HG03521 (cell line): Measurements from ENCODE around the gene EFCAB3.
A peak's percentile ranks its signal among the peaks of the same experiment; 100 is the strongest.
"Not testable (repeated sequence)": the region's sequence is repeated elsewhere in the genome, so short reads cannot be mapped to it uniquely, and the experiment has no call there.

ENCODE experiments used
- ATAC-seq: cut with Tn5 transposase; IDR thresholded peaks from one replicate; pipeline ENCODE4 v1.9.1; 2021; ENCODE audit warnings: mild to moderate bottlenecking, moderate library complexity; ENCODE audit not compliant: unreplicated experiment

The EFCAB3 gene

GRCh38 chr17:62380253-62380652 lies at the start of gene EFCAB3:
TSS of gene EFCAB3 (plus strand) at chr17:62380553. CDS start at chr17:62382980, 2,427 bp downstream.
- no peak for ATAC-seq

GRCh38 chr17:62336527-62336926 lies 43.8 kb upstream of the EFCAB3 start:
- ATAC-seq = no peak

GRCh38 chr17:62343764-62344270 lies 36.5 kb upstream of the EFCAB3 start:
- no peak for ATAC-seq

- no peak for ATAC-seq
Observed at GRCh38 chr17:62351176-62351575, 29.2 kb upstream of the EFCAB3 start.

- no peak for ATAC-seq
Observed at GRCh38 chr17:62366191-62366590, 14.2 kb upstream of the EFCAB3 start.

- no peak for ATAC-seq
Observed at GRCh38 chr17:62381561-62381960, 1.2 kb downstream of the EFCAB3 start.

GRCh38 chr17:62388856-62389255 lies 8.5 kb downstream of the EFCAB3 start:
- no peak for ATAC-seq

GRCh38 chr17:62392908-62393307 lies 12.6 kb downstream of the EFCAB3 start:
- ATAC-seq = no peak

GRCh38 chr17:62398891-62399290 lies 18.5 kb downstream of the EFCAB3 start:
- no peak for ATAC-seq

GRCh38 chr17:62405451-62405850 lies 25.1 kb downstream of the EFCAB3 start:
- no peak for ATAC-seq

- not testable (repeated sequence) for ATAC-seq
Observed at GRCh38 chr17:62413090-62413489, 32.7 kb downstream of the EFCAB3 start.

GRCh38 chr17:62423647-62424461 lies 43.5 kb downstream of the EFCAB3 start, which contains the start of gene METTL2A:
TSS of gene METTL2A (plus strand) at chr17:62423897. CDS start at chr17:62423903, 6 bp downstream.
- ATAC-seq = peak; percentile 91

GRCh38 chr17:62426214-62426613 lies 45.9 kb downstream of the EFCAB3 start:
- ATAC-seq = not testable (repeated sequence)

GRCh38 chr17:62435251-62435650 lies 54.9 kb downstream of the EFCAB3 start:
- not testable (repeated sequence) for ATAC-seq

GRCh38 chr17:62441181-62441580 lies 60.8 kb downstream of the EFCAB3 start:
- not testable (repeated sequence) for ATAC-seq

GRCh38 chr17:62444063-62444462 lies 63.7 kb downstream of the EFCAB3 start:
- ATAC-seq = no peak

- ATAC-seq = not testable (repeated sequence)
Observed at GRCh38 chr17:62445791-62446190, 65.4 kb downstream of the EFCAB3 start.

- not testable (repeated sequence) for ATAC-seq
Observed at GRCh38 chr17:62452195-62452594, 71.8 kb downstream of the EFCAB3 start.

- ATAC-seq = not testable (repeated sequence)
Observed at GRCh38 chr17:62453041-62453440, 72.7 kb downstream of the EFCAB3 start.

GRCh38 chr17:62453656-62454055 lies 73.3 kb downstream of the EFCAB3 start:
- not testable (repeated sequence) for ATAC-seq

GRCh38 chr17:62454111-62454510 lies 73.8 kb downstream of the EFCAB3 start:
- peak; percentile 36 for ATAC-seq

GRCh38 chr17:62456016-62456415 lies 75.7 kb downstream of the EFCAB3 start:
- ATAC-seq = no peak
